ENCODE data around the gene CHST15.

Gene CHST15

DNA sequence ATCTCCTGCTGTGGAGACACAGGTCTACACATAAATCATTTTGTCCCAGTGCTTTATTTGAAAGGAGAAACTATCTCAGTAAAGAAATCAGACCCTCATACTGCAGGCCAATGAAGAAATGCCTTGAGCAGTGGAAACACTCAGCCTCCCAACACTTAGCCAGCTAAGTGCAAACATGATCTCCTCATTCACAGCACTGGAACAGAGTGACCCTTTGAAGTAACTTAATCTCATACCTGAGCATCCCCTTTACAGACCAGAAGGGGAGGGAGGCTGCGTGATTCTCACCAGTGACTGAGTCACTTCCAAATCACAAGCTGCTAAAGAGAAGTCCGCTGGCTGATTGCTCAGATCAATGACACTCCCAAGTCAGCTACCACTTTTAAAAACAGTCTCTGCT, 4.5 kb downstream of the CHST15 start:
- DNase-seq (ENCODE audit: low read depth in 1 of 2, low spot score in 1 of 2): no peak
- H3K4me3 ChIP-seq (replicated peaks; ENCODE audit: insufficient read depth, low read length): no peak overlapping the region
- TF ChIP-seq GABPA (IDR thresholded peaks at IDR 0.05; ENCODE audit: low read depth): no peak
- TF ChIP-seq SPI1 (IDR thresholded peaks at IDR 0.05; ENCODE audit: borderline replicate concordance, low read depth): no peak
- TF ChIP-seq, protein P1, sequence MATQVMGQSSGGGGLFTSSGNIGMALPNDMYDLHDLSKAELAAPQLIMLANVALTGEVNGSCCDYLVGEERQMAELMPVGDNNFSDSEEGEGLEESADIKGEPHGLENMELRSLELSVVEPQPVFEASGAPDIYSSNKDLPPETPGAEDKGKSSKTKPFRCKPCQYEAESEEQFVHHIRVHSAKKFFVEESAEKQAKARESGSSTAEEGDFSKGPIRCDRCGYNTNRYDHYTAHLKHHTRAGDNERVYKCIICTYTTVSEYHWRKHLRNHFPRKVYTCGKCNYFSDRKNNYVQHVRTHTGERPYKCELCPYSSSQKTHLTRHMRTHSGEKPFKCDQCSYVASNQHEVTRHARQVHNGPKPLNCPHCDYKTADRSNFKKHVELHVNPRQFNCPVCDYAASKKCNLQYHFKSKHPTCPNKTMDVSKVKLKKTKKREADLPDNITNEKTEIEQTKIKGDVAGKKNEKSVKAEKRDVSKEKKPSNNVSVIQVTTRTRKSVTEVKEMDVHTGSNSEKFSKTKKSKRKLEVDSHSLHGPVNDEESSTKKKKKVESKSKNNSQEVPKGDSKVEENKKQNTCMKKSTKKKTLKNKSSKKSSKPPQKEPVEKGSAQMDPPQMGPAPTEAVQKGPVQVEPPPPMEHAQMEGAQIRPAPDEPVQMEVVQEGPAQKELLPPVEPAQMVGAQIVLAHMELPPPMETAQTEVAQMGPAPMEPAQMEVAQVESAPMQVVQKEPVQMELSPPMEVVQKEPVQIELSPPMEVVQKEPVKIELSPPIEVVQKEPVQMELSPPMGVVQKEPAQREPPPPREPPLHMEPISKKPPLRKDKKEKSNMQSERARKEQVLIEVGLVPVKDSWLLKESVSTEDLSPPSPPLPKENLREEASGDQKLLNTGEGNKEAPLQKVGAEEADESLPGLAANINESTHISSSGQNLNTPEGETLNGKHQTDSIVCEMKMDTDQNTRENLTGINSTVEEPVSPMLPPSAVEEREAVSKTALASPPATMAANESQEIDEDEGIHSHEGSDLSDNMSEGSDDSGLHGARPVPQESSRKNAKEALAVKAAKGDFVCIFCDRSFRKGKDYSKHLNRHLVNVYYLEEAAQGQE (IDR thresholded peaks at IDR 0.05; ENCODE audit: insufficient replicate concordance, low read depth): no peak
- no peak for TF ChIP-seq POLR2AphosphoS5 (IDR thresholded peaks at IDR 0.05; ENCODE audit: low read depth)
- TF ChIP-seq, protein P2, sequence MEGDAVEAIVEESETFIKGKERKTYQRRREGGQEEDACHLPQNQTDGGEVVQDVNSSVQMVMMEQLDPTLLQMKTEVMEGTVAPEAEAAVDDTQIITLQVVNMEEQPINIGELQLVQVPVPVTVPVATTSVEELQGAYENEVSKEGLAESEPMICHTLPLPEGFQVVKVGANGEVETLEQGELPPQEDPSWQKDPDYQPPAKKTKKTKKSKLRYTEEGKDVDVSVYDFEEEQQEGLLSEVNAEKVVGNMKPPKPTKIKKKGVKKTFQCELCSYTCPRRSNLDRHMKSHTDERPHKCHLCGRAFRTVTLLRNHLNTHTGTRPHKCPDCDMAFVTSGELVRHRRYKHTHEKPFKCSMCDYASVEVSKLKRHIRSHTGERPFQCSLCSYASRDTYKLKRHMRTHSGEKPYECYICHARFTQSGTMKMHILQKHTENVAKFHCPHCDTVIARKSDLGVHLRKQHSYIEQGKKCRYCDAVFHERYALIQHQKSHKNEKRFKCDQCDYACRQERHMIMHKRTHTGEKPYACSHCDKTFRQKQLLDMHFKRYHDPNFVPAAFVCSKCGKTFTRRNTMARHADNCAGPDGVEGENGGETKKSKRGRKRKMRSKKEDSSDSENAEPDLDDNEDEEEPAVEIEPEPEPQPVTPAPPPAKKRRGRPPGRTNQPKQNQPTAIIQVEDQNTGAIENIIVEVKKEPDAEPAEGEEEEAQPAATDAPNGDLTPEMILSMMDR (IDR thresholded peaks at IDR 0.05; ENCODE audit: insufficient read depth, low read length): no peak
- peaks cover 68% of the 10 kb centered on the region for H3K27me3 ChIP-seq (ENCODE audit: insufficient read depth, poor library complexity, severe bottlenecking)
- H3K27ac ChIP-seq (replicated peaks): no peak overlapping the region

DNA sequence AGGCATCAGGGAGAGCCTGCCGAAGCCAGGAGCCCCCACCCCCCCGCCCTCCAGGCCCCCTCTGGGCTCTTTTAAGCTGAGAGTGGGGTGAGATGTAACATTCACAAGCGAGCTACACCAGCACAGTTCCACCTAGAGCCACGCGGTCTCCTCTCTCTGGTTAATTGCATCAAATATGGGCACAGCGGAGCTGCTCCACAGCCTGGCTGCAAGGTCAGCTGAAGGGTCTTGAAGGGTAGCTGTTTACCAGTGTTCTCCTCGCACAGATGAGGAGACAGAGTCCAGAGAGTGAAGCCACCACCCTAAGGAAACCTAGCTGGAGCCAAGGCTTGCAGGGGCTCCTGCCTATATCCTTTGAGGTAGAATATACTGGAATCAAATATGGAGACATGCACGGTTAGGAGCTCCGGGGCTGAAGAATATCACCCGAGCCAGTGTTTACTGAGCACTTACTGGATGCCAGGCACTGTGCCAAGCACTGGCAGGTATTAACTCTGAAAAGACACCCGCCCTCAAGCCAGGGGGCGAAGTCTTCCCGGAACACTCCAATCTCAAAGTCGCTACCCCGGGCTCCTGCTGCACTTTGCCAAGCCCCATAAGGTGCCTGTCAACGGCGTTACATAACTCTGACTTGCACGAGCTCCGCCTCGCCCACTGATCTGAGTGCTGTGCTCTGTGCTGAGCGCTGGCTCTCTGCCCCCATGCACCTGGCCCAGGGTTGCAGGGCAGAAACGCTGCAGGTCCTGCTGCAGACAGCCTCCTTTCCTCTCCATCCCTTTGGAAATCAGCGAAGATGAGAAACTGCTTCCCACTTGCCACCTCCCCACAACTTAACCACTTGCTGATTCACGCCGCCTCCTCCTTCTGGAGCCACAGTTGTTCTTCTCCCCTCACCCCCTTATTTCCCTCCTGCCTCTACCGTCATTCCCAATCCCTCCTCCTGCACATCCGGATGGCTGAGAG, 5.4 kb downstream of the CHST15 start:
- TF ChIP-seq SPI1 (IDR thresholded peaks at IDR 0.05; ENCODE audit: borderline replicate concordance, low read depth) (no peak), GABPA (IDR thresholded peaks at IDR 0.05; ENCODE audit: low read depth) (no peak)
- TF ChIP-seq, protein P2 (IDR thresholded peaks at IDR 0.05; ENCODE audit: insufficient read depth, low read length): no peak
- H3K27me3 ChIP-seq (ENCODE audit: insufficient read depth, poor library complexity, severe bottlenecking): peaks cover 64% of the 10 kb centered on the region
- no peak overlapping the region for H3K4me3 ChIP-seq (replicated peaks; ENCODE audit: insufficient read depth, low read length)
- no peak for DNase-seq (ENCODE audit: low read depth in 1 of 2, low spot score in 1 of 2)
- no peak overlapping the region for H3K27ac ChIP-seq (replicated peaks)

DNA sequence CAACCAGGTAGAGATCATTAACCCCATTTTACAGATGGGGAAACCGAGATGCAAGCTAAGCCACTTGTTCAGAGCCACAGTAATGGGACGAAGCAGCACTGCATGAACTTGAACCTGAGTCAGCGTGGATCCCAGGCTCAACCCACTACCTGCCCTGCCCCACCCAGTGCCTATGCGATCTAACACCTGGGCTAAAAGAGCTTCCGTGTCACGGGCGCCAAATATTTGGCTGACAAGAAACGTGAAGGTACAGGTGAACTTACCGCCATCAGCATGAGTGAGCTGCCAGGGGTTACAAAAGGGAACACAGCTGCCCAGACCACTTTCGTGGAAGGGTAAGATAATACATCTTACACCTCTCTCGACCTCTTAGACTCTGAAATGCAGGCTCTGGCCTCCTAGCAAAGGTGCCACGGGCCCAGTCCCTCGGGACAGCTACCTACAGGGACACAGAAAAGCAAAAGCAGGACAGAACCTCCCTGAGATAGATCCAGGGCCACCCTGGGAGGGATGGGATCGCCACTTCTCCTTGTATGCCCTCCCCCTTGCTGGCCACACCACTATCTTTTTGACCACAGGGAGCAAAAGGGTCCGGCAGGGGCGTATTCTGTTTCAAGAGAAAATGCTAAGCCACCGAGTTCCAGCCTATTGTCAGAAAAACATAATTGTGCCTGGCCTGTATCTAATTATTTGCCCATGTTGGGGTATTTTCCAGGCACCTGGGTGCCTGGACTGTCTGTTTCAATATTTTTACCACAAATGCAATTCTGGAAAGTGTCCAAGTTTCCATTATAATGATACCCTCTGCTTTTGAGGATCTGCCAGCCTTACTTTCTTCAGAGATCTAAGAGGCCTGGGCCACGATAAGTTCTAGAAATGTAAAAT, 6.4 kb downstream of the CHST15 start:
- no peak overlapping the region for H3K27ac ChIP-seq (replicated peaks)
- no peak for TF ChIP-seq POLR2AphosphoS5 (IDR thresholded peaks at IDR 0.05; ENCODE audit: low read depth)
- no peak for TF ChIP-seq GABPA (IDR thresholded peaks at IDR 0.05; ENCODE audit: low read depth)
- TF ChIP-seq, protein P1 (IDR thresholded peaks at IDR 0.05; ENCODE audit: insufficient replicate concordance, low read depth): no peak
- TF ChIP-seq, protein P2 (IDR thresholded peaks at IDR 0.05; ENCODE audit: insufficient read depth, low read length): no peak
- no peak for TF ChIP-seq SPI1 (IDR thresholded peaks at IDR 0.05; ENCODE audit: borderline replicate concordance, low read depth)

More for the DNA sequence above, 6.4 kb downstream of the CHST15 start:
- H3K4me3 ChIP-seq (replicated peaks; ENCODE audit: insufficient read depth, low read length): no peak overlapping the region
- no peak for DNase-seq (ENCODE audit: low read depth in 1 of 2, low spot score in 1 of 2)
- H3K27me3 ChIP-seq (ENCODE audit: insufficient read depth, poor library complexity, severe bottlenecking): peaks cover 58% of the 10 kb centered on the region
